GM13977 (cell line): Measurements from ENCODE around the gene ERBB4.

Source experiments
- DNase-seq: peaks from one replicate; pipeline ENCODE4 v3.0.0; 2012; ENCODE audit warnings: low spot score
- CTCF ChIP-seq: IDR thresholded peaks from 2 replicates; pipeline ENCODE4 v1.5.1; 2012; ENCODE audit warnings: mild to moderate bottlenecking, control low read depth; ENCODE audit not compliant: insufficient read depth; ENCODE audit errors: extremely low read depth, missing control alignments
- in situ Hi-C: fragments of 300-500 bp; cut with MboI; formaldehyde crosslinking; loops from one replicate; pipeline ENCODE4 v1.12.0; 2022; ENCODE audit warnings: low sequenced_read_pairs, low pct_unique_long_range_greater_than_20kb, mixed read lengths, inconsistent platforms; ENCODE audit not compliant: unreplicated experiment

ERBB4 gene

GRCh38 chr2:212007972-212008371, 530.6 kb downstream of the ERBB4 start:
- TF ChIP-seq CTCF = no peak
- no peak for DNase-seq
- in situ Hi-C loops = no loop called here

GRCh38 chr2:212005085-212005671, 533.4 kb downstream of the ERBB4 start:
- peak; percentile 65 for TF ChIP-seq CTCF
- in situ Hi-C loops = no loop called here
- peak; percentile 20 for DNase-seq

- no peak for DNase-seq
- in situ Hi-C loops = no loop called here
- TF ChIP-seq CTCF = no peak
These were observed 537.3 kb downstream of the ERBB4 start for GRCh38 chr2:212001325-212001724.

GRCh38 chr2:211996857-211997256, 541.7 kb downstream of the ERBB4 start:
- DNase-seq = no peak

GRCh38 chr2:211994806-211995205, 543.8 kb downstream of the ERBB4 start:
- no peak for DNase-seq
- TF ChIP-seq CTCF = no peak
- in situ Hi-C loops = no loop called here

More at GRCh38 chr2:211996857-211997256, 541.7 kb downstream of the ERBB4 start:
- TF ChIP-seq CTCF = no peak
- in situ Hi-C loops = no loop called here

- no peak for DNase-seq
- in situ Hi-C loops = no loop called here
- TF ChIP-seq CTCF = no peak
These were observed 548.3 kb downstream of the ERBB4 start for GRCh38 chr2:211990335-211990734.
